Activated naive CD8-positive, alpha-beta T cell treated with anti-CD3 and anti-CD28 coated beads, Interleukin-2, amount 10 ng/mL, durations not matched to agents 7 days and 5 days (primary cell): ENCODE measurements around the gene TGM2. TPM values are rescaled to one million over a fixed set of nuclear protein-coding genes. Genes with fewer than 3 reads are reported as not detected.
A peak's percentile ranks its signal among the peaks of the same experiment; 100 is the strongest.

Experiments used
- ATAC-seq: fragments of 150-1000 bp; cut with Tn5 transposase; one replicate; pipeline ENCODE4 v1.10.0; 2021; ENCODE audit warnings: low read depth, moderate library complexity
- POLR2A ChIA-PET: fragments of 350-600 bp; sonication (Branson Sonifier 250); formaldehyde crosslinking; loops from one replicate; lab custom pipeline; 2021; ENCODE audit warnings: antibody characterized with exemption; lab: Charles Lee
- DNase-seq: peaks from one replicate; pipeline ENCODE4 v3.0.0; 2021
- H3K27ac Mint-ChIP-seq: one replicate; pipeline ENCODE4 v1.8.0; 2022; ENCODE audit warnings: mild to moderate bottlenecking, mixed read lengths
- H3K27me3 Mint-ChIP-seq: one replicate; pipeline ENCODE4 v1.8.0; 2022; ENCODE audit warnings: mild to moderate bottlenecking, moderate library complexity, mixed read lengths
- H3K36me3 Mint-ChIP-seq: one replicate; pipeline ENCODE4 v1.8.0; 2021; ENCODE audit warnings: mild to moderate bottlenecking, mixed read lengths
- H3K4me1 Mint-ChIP-seq: one replicate; pipeline ENCODE4 v1.8.0; 2021; ENCODE audit warnings: mixed read lengths
- H3K4me3 Mint-ChIP-seq: one replicate; pipeline ENCODE4 v1.8.0; 2022; ENCODE audit warnings: mild to moderate bottlenecking, moderate library complexity, mixed read lengths
- H3K9me3 Mint-ChIP-seq: one replicate; pipeline ENCODE4 v1.8.0; 2021; ENCODE audit warnings: mixed read lengths
- total RNA-seq, 2 experiments: library from RNA; stranded (reverse); gene quantifications; one replicate each; pipeline ENCODE4 v1.2.3, GENCODE V29; 2021

TGM2 gene
- total RNA-seq, 2 experiments from 2014 or later = 0.43 to 0.50 TPM

- no peak overlapping the region for H3K4me3 Mint-ChIP-seq
- H3K27ac Mint-ChIP-seq = no peak overlapping the region
- H3K36me3 Mint-ChIP-seq = no peaks in the 10 kb centered on the region
- peaks cover 10% of the 10 kb centered on the region for H3K4me1 Mint-ChIP-seq
- H3K9me3 Mint-ChIP-seq = no peaks in the 10 kb centered on the region
- ATAC-seq = no peak
- peaks cover 28% of the 10 kb centered on the region for H3K27me3 Mint-ChIP-seq
- POLR2A ChIA-PET = no interaction called here
- DNase-seq = no peak
These were observed 47.9 kb downstream of the TGM2 start for GRCh38 chr20:38117205-38117604.

GRCh38 chr20:38116409-38117165 lies 48.5 kb downstream of the TGM2 start:
- no peak for DNase-seq
- no peaks in the 10 kb centered on the region for H3K9me3 Mint-ChIP-seq
- peaks cover 28% of the 10 kb centered on the region for H3K27me3 Mint-ChIP-seq
- H3K4me3 Mint-ChIP-seq = no peak overlapping the region
- POLR2A ChIA-PET = no interaction called here
- peaks cover 12% of the 10 kb centered on the region for H3K4me1 Mint-ChIP-seq
- ATAC-seq = no peak
- no peaks in the 10 kb centered on the region for H3K36me3 Mint-ChIP-seq
- no peak overlapping the region for H3K27ac Mint-ChIP-seq

GRCh38 chr20:38115896-38116295 lies 49.2 kb downstream of the TGM2 start:
- ATAC-seq = no peak
- Mint-ChIP-seq H3K27me3 (peaks cover 28% of the 10 kb centered on the region), H3K4me3 (no peak overlapping the region), H3K4me1 (peaks cover 12% of the 10 kb centered on the region), H3K9me3 (no peaks in the 10 kb centered on the region), H3K36me3 (no peaks in the 10 kb centered on the region), H3K27ac (no peak overlapping the region)
- DNase-seq = no peak
- POLR2A ChIA-PET = no interaction called here

GRCh38 chr20:38115205-38115604 lies 49.9 kb downstream of the TGM2 start:
- POLR2A ChIA-PET = no interaction called here
- H3K27ac Mint-ChIP-seq = no peak overlapping the region
- peaks cover 12% of the 10 kb centered on the region for H3K4me1 Mint-ChIP-seq
- no peak overlapping the region for H3K4me3 Mint-ChIP-seq
- no peaks in the 10 kb centered on the region for H3K9me3 Mint-ChIP-seq
- H3K27me3 Mint-ChIP-seq = peaks cover 30% of the 10 kb centered on the region
- DNase-seq = no peak
- H3K36me3 Mint-ChIP-seq = no peaks in the 10 kb centered on the region
- no peak for ATAC-seq

- Mint-ChIP-seq H3K9me3 (no peaks in the 10 kb centered on the region), H3K27ac (no peak overlapping the region), H3K4me1 (peaks cover 12% of the 10 kb centered on the region), H3K4me3 (no peak overlapping the region), H3K36me3 (no peaks in the 10 kb centered on the region), H3K27me3 (peaks cover 30% of the 10 kb centered on the region)
- POLR2A ChIA-PET = no interaction called here
- DNase-seq (no peak), ATAC-seq (no peak)
These were observed 50.7 kb downstream of the TGM2 start for GRCh38 chr20:38114353-38114791.

- peaks cover 27% of the 10 kb centered on the region for H3K27me3 Mint-ChIP-seq
- ATAC-seq (peak; percentile 56), DNase-seq (peak; percentile 48)
- H3K36me3 Mint-ChIP-seq = no peaks in the 10 kb centered on the region
- H3K4me1 Mint-ChIP-seq = peaks cover 12% of the 10 kb centered on the region
- H3K9me3 Mint-ChIP-seq = no peaks in the 10 kb centered on the region
- POLR2A ChIA-PET = no interaction called here
- peak overlapping the region; percentile 2 for H3K4me3 Mint-ChIP-seq
- peak overlapping the region; percentile 20 for H3K27ac Mint-ChIP-seq
These were observed 51.4 kb downstream of the TGM2 start for GRCh38 chr20:38113401-38114325.

- no peak overlapping the region for H3K27ac Mint-ChIP-seq
- H3K4me1 Mint-ChIP-seq = peaks cover 12% of the 10 kb centered on the region
- no peaks in the 10 kb centered on the region for H3K36me3 Mint-ChIP-seq
- no peaks in the 10 kb centered on the region for H3K9me3 Mint-ChIP-seq
- H3K4me3 Mint-ChIP-seq = no peak overlapping the region
- POLR2A ChIA-PET = no interaction called here
- peaks cover 27% of the 10 kb centered on the region for H3K27me3 Mint-ChIP-seq
- ATAC-seq (no peak), DNase-seq (no peak)
These were observed 52.2 kb downstream of the TGM2 start for GRCh38 chr20:38112930-38113294.

- H3K36me3 Mint-ChIP-seq = no peaks in the 10 kb centered on the region
- POLR2A ChIA-PET = no interaction called here
- no peak overlapping the region for H3K4me3 Mint-ChIP-seq
- peaks cover 22% of the 10 kb centered on the region for H3K27me3 Mint-ChIP-seq
- H3K9me3 Mint-ChIP-seq = no peaks in the 10 kb centered on the region
- H3K4me1 Mint-ChIP-seq = peaks cover 12% of the 10 kb centered on the region
- no peak overlapping the region for H3K27ac Mint-ChIP-seq
- DNase-seq (no peak), ATAC-seq (no peak)
These were observed 52.7 kb downstream of the TGM2 start for GRCh38 chr20:38112261-38112929.

GRCh38 chr20:38111366-38112232 lies 53.5 kb downstream of the TGM2 start:
- H3K27ac Mint-ChIP-seq = no peak overlapping the region

GRCh38 chr20:38110525-38111178 lies 54.4 kb downstream of the TGM2 start:
- DNase-seq = no peak
- no peaks in the 10 kb centered on the region for H3K9me3 Mint-ChIP-seq
- no peaks in the 10 kb centered on the region for H3K36me3 Mint-ChIP-seq
- H3K4me1 Mint-ChIP-seq = peaks cover 12% of the 10 kb centered on the region
- peaks cover 9% of the 10 kb centered on the region for H3K27me3 Mint-ChIP-seq
- no peak for ATAC-seq
- no peak overlapping the region for H3K27ac Mint-ChIP-seq
- no peak overlapping the region for H3K4me3 Mint-ChIP-seq
- POLR2A ChIA-PET = interaction anchor here (0.7 kb wide), 1 partner anchor 48 kb away, joined by 4 read pairs; no protein-coding TSS in a partner anchor

More at GRCh38 chr20:38111366-38112232, 53.5 kb downstream of the TGM2 start:
- POLR2A ChIA-PET = interaction anchor here (0.6 kb wide), 1 partner anchor 85 kb away, joined by 3 read pairs; no protein-coding TSS in a partner anchor
- DNase-seq (no peak), ATAC-seq (no peak)
- no peaks in the 10 kb centered on the region for H3K36me3 Mint-ChIP-seq
- H3K4me1 Mint-ChIP-seq = peaks cover 12% of the 10 kb centered on the region
- peaks cover 14% of the 10 kb centered on the region for H3K27me3 Mint-ChIP-seq
- H3K9me3 Mint-ChIP-seq = no peaks in the 10 kb centered on the region
- no peak overlapping the region for H3K4me3 Mint-ChIP-seq

GRCh38 chr20:38109591-38110524 lies 55.2 kb downstream of the TGM2 start:
- H3K27me3 Mint-ChIP-seq = peaks cover 4% of the 10 kb centered on the region
- no peak overlapping the region for H3K4me3 Mint-ChIP-seq
- POLR2A ChIA-PET = no interaction called here

More at GRCh38 chr20:38109591-38110524, 55.2 kb downstream of the TGM2 start:
- Mint-ChIP-seq H3K27ac (no peak overlapping the region), H3K4me1 (peaks cover 12% of the 10 kb centered on the region), H3K36me3 (no peaks in the 10 kb centered on the region), H3K9me3 (no peaks in the 10 kb centered on the region)
- DNase-seq (no peak), ATAC-seq (no peak)
